SU-DHL-6 (cell line): Measurements from ENCODE around the gene RBM44.

ENCODE experiments used
- CTCF ChIP-seq: fragments of 200-600 bp; sonication (generic); IDR thresholded peaks from one replicate; pipeline ENCODE4 v1.5.1; 2017; ENCODE audit warnings: antibody characterized with exemption, mild to moderate bottlenecking, low read length, moderate library complexity; ENCODE audit not compliant: insufficient read depth, poor library complexity, severe bottlenecking
- EZH2phosphoT487 ChIP-seq: fragments of 200-600 bp; sonication (generic), shearing (Covaris generic); conservative IDR thresholded peaks from 2 replicates; pipeline ENCODE4 v1.6.1; 2018; ENCODE audit warnings: mild to moderate bottlenecking, antibody characterized with exemption, low read length, moderate library complexity, mixed read lengths

GRCh38 chr2:237863102-237863511 is 64.5 kb downstream of the RBM44 start:
- TF ChIP-seq CTCF (no peak), EZH2phosphoT487 (no peak)
